Measurements from ENCODE around the gene PANK4.

Gene PANK4

DNA sequence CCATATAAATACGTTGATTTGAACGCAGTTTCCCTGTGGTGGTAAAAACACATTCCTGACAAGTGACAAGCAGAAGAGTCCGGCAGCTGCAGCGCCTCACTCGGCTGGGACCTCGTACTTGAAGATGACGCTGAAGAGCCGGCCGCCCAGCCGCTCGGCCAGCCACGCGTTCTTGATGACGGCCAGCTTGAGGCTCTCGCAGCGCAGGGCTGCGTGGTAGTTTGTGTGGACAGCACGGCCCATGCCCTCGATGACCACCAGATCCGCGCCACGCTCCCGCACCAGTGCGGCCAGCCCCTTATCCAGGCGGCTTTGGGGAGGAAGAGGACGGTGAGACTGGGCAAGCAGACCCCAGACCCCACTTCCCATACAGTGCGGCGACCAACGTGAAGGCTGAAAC, 17.6 kb downstream of the PANK4 start:
- DNase-seq, result no peak

DNA sequence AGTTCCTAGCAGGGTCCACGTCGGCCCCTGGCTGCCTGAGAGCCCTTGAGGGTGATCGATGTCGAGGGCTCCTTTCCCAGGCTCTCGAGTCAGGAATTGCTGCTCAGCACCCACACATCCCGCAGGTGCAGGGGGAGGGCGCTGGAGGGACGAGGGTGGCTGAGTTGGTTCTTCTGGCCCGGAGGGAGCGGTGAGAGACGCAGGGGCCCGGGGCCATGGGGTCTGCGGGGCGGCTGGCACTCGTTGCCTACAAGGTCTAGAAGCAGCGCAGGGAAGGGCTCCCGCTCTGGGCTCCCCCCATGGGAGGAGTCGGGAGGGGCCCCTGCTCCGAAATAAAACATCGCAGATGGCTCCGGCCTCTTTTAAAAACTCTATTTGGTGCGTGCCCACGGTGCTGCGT, 18.2 kb downstream of the PANK4 start:
- DNase-seq, result no peak

DNA sequence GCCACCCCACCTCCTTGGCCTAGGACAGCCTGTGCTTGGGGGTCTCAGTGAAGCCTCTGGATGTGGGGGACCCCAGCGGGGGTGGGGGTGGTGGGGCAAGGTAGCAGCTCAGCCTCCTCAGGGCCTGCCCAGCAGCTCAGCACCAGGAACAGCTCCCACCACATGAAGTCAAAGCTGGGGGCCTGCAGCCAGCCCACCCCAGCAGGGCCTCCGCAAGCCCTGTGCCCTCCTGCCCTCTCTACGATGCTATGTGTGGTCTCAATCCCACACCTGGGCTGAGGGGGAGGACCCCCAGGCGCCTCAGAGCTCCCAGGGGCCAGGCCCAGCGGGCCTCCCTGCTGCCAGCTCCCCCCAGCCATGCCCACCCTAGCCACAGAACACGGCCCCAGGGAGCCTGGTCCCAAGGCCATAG, 18.6 kb downstream of the PANK4 start:
- DNase-seq, result no peak

DNA sequence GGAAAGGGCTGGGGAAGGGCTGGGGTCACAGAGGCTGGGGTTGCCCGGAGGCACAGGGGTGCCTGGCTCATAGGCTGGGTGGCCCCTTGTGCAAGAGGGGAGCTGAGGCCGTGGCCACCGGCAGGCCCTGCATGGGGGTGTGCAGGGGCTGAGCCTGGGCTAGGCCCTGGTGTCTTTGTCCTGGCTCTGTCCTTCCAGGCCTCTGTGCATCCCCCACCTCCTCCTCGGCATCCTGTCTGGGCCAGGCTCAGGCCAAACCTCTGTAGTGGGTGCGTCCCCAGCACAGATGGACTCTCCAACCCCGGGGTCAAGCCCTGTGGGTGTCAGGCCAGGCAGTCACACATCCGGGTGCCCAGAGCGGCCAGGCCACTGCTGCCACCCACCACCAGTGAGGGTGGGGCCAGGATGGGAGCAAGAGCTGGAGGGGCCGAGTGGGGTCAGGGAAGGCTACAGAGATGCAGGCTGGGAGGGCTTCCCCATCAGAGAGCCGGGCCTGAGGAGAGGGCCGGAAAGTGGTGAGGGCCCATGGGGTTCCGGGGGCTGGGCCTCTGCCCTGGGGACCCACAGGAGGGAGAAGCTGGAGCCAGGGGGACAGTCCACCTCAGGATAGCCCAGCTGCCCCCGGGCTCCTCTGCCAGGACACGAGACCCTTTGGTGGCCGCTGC, 19.4 kb downstream of the PANK4 start:
- DNase-seq, result no peak

DNA sequence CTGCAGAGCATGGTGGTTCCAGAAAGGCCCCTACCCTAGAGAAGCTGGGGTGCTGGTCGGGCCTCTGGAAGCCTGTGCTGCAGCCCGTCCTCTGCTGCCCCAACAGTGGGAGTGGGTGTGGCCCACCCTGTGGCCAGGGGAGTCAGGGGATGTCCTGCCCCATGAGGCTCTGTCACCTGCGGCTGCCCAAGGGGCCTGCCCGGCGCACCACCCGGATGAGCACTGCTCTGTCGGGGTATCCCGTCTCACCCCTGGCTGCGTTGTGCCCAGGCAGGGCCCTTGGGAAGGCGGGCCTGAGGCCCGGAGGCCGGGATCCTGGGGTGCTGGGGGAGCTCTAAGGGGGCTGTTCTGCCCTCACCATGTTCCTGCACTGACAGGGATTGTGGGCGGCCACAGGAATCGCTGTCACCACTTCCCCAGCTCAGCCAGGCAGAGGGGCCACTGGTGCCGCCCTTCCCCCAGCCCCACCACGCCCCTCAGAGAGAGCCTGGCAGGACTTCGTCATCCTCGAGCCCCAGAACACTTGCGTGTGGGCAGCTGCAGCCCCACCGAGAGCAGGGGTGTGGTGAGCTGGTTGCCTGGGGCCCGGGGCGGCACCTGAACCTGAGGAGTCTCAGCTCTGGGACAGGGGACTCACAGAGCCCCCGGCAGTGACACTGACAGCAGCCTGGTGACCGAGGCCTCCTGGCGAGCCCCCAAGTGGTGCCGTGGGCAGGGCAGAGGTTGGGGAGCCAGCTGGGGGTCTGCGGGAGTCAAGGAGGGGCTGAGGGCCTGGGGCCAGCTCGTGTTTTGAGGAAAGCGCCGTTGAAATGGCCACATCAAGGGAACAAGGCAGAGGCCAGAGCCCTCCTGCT, 20.2 kb downstream of the PANK4 start:
- DNase-seq, result no peak

DNA sequence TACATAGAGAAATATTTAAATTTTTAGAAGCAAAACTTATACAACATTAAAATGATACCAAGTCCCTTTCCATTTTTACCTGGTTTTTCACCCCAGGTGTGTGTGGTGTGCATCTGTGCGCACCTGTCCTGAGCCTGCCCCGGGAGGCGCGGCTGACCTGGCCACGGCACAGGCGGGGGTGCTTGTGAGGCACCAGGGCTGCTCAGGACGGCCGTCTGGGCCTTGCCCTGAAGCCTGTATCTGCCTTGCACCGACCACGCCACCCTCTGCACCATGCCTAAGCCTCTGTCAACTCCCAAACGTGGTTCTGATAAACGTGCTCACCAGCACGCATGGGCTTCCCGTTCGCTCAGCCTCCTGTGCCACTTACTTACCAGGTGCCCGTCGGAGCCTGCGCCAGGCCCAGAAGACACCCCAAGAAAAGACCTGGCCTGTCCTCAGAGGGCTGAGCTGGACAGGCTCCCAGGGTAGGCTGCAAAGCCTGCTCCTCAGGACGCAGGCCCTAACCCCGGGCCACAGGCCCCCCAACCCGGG, 20.9 kb downstream of the PANK4 start:
- no peak for DNase-seq

DNA sequence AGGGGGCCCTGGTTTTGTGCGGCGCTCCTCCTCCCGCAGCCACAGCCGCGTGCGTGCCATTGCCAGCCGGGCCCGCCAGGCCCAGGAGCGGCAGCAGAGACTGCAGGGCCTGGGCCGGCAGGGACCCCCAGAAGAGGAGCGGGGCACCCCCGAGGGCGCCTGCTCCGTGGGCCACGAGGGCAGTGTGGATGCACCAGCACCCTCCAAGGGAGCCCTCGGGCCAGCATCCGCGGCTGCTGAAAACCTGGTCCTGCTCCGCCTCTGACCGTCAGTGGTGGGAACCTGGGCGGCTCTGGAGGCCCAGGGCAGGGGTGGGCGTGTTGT, 21.5 kb downstream of the PANK4 start:
- DNase-seq, result no peak

DNA sequence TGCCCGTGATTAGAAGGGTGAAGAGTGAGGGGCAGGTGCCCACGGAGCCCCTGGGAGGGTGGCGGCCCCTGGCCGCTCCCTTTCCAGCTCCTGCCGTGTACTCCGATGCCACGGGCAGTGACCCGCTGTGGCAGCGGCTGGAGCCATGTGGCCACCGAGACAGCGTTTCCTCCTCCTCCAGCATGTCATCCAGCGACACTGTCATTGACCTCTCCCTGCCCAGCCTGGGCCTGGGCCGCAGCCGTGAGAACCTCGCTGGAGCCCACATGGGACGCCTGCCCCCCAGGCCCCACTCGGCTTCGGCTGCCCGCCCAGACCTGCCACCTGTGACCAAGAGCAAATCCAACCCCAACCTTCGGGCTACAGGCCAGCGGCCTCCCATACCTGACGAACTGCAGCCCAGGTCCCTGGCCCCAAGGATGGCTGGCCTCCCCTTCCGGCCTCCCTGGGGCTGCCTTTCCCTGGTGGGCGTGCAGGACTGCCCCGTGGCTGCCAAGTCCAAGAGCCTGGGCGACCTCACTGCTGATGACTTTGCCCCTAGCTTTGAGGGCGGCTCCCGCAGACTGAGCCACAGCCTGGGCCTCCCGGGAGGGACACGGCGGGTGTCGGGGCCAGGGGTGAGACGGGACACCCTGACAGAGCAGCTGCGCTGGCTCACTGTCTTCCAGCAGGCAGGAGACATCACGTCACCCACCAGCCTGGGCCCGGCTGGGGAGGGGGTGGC, 22.0 kb downstream of the PANK4 start:
- DNase-seq, result no peak

DNA sequence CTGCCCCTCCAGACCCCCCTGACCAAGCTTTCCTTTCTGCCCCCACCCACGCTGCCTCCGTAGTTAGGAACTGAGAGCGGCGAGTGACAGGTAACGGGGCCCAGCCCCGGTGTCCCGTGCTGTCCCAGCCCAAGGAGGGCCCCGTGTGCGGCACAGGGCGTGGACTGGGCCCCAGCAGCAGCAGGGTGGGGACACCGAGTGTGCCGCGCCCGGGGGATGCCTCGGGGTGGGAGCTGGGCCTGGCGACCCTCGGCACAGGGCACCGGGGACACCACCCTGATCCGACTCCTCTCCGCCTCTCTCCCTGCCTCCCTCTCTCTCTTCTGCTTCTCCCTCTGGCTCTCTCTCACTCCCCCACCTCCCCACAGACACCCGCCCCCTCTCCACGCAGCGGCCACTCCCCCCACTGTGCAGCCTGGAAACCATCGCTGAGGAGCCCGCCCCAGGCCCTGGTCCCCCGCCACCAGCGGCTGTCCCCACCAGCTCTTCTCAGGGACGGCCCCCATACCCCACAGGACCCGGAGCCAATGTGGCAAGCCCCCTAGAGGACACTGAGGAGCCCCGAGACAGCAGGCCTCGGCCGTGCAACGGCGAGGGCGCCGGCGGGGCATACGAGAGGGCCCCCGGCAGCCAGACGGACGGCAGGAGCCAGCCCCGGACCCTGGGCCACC, 22.7 kb downstream of the PANK4 start:
- DNase-seq, result no peak

DNA sequence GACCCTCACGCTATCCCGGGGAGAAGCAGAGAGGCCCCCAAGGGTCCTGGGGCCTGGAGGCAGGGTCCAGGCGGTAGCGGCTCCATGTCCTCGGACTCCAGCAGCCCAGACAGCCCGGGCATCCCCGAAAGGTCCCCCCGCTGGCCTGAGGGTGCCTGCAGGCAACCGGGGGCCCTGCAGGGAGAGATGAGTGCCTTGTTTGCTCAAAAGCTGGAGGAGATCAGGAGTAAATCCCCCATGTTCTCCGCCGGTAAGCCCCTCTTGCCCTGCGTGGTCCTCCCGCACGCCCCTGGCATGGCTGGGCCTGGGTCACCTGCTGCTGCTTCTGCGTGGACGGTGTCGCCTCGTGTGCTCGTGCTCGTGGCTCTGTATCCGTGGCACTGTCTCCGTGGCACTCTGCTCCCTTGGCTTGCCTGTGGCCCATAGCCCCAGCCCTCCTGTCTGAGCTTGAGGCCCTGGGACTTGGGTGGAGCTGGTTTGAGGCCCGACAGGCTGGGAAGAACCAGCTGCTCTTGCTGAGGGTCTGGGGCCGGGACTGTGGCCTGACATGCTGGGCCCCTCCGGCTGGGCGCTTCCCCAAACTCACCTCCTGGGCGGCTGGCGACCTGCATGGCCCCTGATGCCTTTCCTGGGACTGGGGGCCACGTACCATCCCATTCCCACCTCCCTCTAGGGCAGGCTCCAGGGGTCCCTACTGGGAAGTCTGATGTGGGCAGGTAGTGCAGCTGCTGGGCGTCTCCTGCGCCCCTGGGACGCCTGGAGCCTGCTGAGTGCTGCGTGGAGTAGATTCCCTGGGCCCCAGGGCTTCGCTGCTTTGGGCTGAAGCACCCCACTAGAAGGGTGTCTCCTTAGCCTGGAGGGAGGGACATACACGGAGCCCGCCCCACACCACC, 23.5 kb downstream of the PANK4 start:
- no peak for DNase-seq

DNA sequence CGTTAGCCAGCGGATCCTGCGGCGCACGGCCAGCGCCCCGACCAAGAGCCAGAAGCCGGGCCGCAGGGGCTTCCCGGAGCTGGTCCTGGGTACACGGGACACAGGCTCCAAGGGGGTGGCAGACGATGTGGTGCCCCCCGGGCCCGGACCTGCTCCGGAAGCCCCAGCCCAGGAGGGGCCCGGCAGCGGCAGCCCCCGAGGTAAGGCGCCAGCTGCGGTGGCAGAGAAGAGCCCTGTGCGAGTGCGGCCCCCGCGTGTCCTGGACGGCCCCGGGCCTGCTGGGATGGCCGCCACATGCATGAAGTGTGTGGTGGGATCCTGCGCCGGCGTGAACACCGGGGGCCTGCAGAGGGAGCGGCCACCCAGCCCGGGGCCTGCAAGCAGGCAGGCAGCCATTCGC, 24.2 kb downstream of the PANK4 start:
- DNase-seq, result no peak

DNA sequence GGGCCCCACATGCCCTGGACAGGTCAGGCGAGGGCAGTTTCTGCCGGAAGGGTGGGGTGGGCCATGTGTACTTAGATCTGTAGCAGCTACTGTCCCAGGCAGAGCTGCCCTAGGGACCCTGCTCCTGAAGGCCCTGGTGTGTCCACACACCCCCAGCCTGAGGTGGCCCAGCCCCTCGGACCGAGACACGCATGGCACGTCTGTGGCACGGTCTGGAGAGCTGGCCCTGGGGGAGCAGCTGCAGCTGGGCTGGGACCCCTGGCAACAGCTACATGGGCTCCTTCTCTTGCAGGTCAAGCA, 24.6 kb downstream of the PANK4 start:
- no peak for DNase-seq

DNA sequence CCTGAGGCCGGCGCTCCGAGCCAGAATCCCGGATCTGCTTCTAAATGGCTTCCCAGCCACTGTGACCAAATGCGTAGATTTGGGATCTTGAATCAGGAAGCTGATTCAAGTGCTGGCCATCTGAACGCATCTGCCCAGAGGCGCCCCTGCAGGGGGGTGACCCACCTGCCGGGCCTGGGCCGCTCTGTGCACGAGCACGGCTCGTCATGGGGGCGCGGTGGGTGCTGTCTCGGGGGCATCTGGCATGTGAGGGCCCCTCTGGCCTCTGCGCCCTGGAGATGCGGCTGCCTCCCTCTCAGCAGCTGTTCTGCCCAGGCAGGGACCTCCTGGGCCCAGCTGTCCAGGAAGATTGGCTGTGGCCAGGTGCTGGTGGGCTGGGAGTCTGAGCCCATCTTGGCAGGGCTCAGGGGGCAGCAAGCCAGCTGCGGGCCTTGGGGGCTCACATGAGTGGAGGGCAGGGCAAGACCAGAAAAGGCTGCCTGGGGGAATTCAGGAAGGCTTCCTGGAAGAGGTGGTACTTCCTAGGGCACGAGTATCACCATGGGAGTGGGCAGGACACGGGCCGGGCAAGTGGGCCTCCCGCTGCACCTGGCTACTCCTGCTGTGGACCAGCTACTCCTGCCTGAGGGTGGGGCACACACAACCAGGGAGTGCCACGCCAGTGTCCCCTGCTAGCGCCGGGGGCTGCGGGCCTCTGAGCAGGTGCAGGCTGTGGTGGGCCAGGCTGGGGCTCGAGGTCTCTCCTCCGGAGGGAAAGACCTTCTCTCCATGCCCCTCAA, 25.2 kb downstream of the PANK4 start:
- no peak for DNase-seq

DNA sequence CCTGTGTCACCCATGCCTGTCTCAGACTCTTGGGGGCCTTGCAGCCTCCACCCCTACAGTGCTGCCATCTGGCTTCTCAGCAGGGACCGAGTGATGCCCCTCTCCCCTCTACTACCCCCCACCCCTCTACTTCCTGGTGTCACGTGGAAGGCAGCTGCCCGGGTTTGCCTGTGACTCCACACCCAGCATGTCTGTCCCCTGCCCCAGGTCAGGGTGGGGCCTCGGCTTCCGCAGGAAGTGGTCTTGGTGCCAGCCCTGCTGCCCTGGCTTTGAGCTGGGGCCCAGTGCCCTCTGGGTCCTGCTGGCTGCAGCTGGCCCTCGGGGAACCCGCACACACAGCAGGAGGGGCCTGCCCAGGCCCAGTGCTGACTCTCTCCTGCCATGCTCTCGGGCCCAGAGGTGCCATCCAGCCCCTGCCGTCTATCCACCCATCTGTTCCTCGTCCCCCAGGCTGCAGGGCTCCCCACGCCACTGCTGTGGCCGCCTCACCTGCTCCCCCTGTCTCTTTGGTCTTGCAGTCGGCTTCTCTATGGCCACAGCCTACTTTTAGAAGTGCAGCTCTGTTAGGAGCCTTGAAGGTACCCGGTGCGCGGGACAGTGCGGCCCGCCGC, 26.3 kb downstream of the PANK4 start:
- no peak for DNase-seq

DNA sequence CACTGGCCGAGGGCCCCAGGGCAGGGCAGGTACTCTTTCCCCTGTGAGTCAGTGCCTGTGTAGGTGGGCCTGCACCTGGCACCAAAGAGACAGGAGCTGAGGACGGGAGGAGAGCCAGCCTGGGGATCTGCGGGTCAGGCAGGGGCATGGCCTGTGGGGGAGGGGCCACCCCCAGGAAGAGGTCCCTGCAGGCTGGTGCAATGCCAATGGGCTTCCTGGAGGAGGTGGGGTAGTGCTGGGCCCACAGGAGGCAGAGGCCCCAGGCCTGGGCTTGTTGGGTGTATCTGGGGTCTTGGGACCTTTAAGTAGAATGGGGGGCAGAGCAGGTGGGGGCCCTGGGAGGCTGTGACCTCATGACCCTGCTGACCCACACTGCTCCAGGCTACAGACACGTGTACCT, 27.1 kb downstream of the PANK4 start:
- no peak for DNase-seq

DNA sequence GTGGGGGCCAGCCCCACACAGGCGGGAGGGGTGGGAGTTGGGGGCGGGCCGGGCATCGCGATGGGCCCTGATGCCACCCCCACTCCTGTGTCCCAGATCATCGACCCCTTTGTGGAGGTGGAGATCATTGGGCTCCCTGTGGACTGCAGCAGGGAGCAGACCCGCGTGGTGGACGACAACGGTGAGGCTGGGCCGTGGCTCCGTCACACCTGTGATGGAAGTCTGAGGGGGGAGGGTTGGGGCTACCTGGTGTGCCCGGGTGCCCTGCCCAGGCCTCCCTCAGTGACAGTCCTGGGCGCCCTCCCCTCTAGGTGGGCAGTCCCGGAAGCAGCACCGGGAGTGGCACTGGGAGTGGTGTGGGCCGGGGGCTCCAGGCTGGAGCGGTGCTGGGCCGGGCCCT, 27.7 kb downstream of the PANK4 start:
- DNase-seq, result no peak

DNA sequence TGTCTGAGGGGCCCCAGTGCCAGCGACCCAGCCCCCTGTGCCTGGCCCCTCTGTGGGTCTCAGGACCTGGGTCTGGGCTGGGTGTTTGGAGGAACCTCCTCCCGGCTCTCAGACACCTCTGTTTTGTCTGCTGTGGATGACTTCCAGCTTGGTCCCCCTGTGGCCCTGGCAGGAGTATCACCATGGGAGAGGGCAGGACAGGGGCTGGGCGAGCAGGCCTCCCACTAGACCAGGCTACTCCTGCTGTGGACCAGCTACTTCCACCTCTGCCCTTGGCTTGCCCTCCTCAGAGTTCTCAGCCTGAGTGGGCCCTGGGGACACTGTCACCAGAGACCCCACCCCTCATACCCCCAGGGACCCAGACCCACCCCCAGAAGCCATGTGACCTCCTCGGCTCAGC, 28.5 kb downstream of the PANK4 start:
- DNase-seq, result no peak

DNA sequence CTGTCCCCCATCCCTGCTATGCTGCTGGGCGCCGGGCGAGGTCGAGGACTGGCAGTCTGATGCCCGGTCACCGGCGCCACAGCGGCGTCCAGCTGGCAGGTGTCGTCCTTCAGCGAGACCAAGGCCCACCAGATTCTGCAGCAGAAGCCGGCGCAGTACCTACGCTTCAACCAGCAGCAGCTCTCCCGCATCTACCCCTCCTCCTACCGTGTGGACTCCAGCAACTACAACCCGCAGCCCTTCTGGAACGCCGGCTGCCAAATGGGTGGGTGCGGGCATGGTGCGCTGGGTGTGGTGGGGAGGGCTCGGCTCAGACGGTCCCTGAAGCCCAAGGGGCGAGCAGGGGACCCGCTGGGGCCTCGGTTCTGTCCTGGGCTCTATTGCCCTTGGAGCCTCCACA, 29.6 kb downstream of the PANK4 start:
- no peak for DNase-seq

DNA sequence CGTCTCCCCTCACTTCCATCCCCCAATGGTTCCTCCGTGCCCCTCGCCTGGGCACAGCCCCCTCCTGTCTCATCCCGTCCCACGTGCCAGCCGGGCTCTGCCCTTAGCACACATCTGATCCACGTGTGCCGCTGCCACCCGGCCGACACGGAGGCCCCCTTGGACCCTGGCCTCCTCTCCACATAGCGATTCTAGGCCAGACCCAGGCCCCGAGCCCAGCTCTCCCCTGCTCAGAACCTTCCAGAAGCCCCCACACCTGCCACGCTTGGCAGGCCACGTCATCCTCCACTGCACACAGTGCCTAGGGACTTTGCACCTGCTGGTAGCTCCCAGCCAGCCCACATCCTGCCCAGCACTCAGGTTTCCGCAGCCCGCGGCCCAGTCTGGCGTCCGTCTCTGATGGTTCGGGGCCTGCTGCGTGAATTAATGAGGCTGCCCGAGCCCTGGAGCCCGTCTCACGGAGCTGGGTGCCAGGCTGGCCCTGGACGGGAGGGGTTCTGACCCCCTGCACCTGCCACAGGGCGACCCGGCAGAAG, 30.2 kb downstream of the PANK4 start:
- no peak for DNase-seq

DNA sequence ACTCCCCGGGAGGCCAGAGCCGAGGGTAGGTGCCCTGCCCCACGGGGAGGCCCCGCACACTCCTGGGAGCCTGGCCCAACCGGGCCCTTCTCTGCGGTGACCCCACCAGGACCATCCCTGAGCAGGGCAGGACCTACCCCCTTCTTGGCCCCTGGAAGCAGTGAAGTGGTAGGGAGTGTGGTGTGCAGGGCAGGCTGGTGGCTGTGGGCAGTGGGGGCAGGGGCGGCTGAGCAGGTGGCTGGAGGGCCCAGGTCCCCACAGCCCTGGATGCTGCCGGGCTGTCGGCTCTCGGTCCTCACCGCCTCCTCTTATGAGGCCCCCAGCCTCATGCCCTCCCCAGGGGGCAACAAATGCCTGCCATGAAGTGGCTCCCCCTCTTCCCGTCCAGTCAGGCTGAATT, 30.9 kb downstream of the PANK4 start:
- no peak for DNase-seq

DNA sequence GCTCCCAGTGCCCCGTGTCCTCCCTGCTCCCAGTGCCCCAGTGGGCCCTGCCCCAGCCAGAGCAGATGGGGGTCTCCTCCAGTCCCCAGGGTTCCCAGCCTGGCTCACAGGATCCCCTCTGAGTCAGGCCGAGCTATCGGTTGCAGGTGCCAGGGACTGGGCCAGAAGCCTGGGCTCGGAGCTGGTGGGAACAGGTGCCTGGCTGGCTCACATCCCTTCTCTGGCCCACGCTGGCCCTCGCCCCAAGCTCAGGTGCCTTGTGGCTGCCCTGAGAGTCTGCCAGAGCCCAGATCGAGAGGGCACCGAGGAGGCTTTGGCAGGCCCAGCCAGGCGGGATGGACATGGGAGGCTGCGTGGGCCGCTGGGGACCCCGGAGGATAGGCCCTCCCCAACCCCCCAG, 31.4 kb downstream of the PANK4 start:
- no peak for DNase-seq

All from suppressor macrophage treated with lipopolysaccharide for 1 hour (primary cell).